Calu3 (cell line): ENCODE data around the gene TMEM273. TPM values are rescaled to one million over a fixed set of nuclear protein-coding genes. Genes with fewer than 3 reads are reported as not detected.

Source experiments
- BruUV-seq: library from RNA; stranded (reverse); fragments of 400-500 nt; replicated peaks from 2 replicates; lab custom pipeline; 2021; lab: Mats Ljungman, UMichigan
- CTCF ChIA-PET: fragments of 300-600 bp; sonication (Branson Sonifier 250); formaldehyde crosslinking; loops from one replicate; lab custom pipeline; 2022; ENCODE audit warnings: antibody characterized with exemption; lab: Charles Lee
- DNase-seq: peaks from one replicate; pipeline ENCODE4 v3.0.0; 2022
- H3K27ac Mint-ChIP-seq: one replicate; pipeline ENCODE4 v1.8.0; 2022; ENCODE audit warnings: mixed read lengths; ENCODE audit not compliant: unreplicated experiment
- H3K27me3 Mint-ChIP-seq: one replicate; pipeline ENCODE4 v1.8.0; 2022; ENCODE audit warnings: mixed read lengths; ENCODE audit not compliant: unreplicated experiment
- H3K36me3 Mint-ChIP-seq: one replicate; pipeline ENCODE4 v1.8.0; 2022; ENCODE audit warnings: mild to moderate bottlenecking, moderate library complexity, mixed read lengths; ENCODE audit not compliant: insufficient read depth, unreplicated experiment
- H3K4me1 Mint-ChIP-seq: one replicate; pipeline ENCODE4 v1.8.0; 2022; ENCODE audit warnings: mild to moderate bottlenecking, low read depth, mixed read lengths; ENCODE audit not compliant: unreplicated experiment
- H3K4me3 Mint-ChIP-seq: one replicate; pipeline ENCODE4 v1.8.0; 2022; ENCODE audit warnings: mild to moderate bottlenecking, low read depth, moderate library complexity, mixed read lengths; ENCODE audit not compliant: unreplicated experiment
- H3K9me3 Mint-ChIP-seq: one replicate; pipeline ENCODE4 v1.8.0; 2022; ENCODE audit warnings: low read depth, mixed read lengths; ENCODE audit not compliant: unreplicated experiment
- CTCF ChIP-seq: fragments of 200-600 bp; IDR thresholded peaks from one replicate; pipeline ENCODE4 v1.8.0; 2022; ENCODE audit warnings: antibody characterized with exemption; ENCODE audit not compliant: unreplicated experiment
- intact Hi-C: fragments of 100-400 bp; cut with micrococcal nuclease; formaldehyde crosslinking; loops from one replicate; pipeline ENCODE4 v1.10.0; 2022; ENCODE audit not compliant: unreplicated experiment
- total RNA-seq: library from RNA; stranded (reverse); gene quantifications from 2 replicates; pipeline ENCODE4 v1.2.3, GENCODE V29; 2022

The TMEM273 gene
- total RNA-seq, 1 experiment from 2014 or later = not detected

- CTCF ChIA-PET = no interaction called here
- H3K4me3 Mint-ChIP-seq = no peak overlapping the region
- no peak overlapping the region for H3K27ac Mint-ChIP-seq
- no peaks in the 10 kb centered on the region for H3K36me3 Mint-ChIP-seq
- no peaks in the 10 kb centered on the region for H3K4me1 Mint-ChIP-seq
- intact Hi-C loops = no loop called here
- H3K9me3 Mint-ChIP-seq = no peaks in the 10 kb centered on the region
- no peak for DNase-seq
- no TSS peak for BruUV-seq
- peaks cover 35% of the 10 kb centered on the region for H3K27me3 Mint-ChIP-seq
- TF ChIP-seq CTCF = no peak
These were observed 3.2 kb upstream of the TMEM273 start for GRCh38 chr10:49191349-49191748.

GRCh38 chr10:49189422-49189821 is 1.2 kb upstream of the TMEM273 start:
- Mint-ChIP-seq H3K9me3 (no peaks in the 10 kb centered on the region), H3K4me1 (no peaks in the 10 kb centered on the region), H3K27ac (no peak overlapping the region), H3K27me3 (peaks cover 37% of the 10 kb centered on the region), H3K36me3 (no peaks in the 10 kb centered on the region), H3K4me3 (no peak overlapping the region)
- intact Hi-C loops = no loop called here
- CTCF ChIA-PET = no interaction called here
- no TSS peak for BruUV-seq
- TF ChIP-seq CTCF = no peak
- DNase-seq = no peak

- Mint-ChIP-seq H3K36me3 (no peaks in the 10 kb centered on the region), H3K9me3 (no peaks in the 10 kb centered on the region), H3K27ac (no peak overlapping the region), H3K4me3 (no peak overlapping the region), H3K4me1 (no peaks in the 10 kb centered on the region), H3K27me3 (peaks cover 47% of the 10 kb centered on the region)
- no TSS peak for BruUV-seq
- DNase-seq = no peak
- intact Hi-C loops = no loop called here
- CTCF ChIA-PET = no interaction called here
- no peak for TF ChIP-seq CTCF
These were observed 1.1 kb downstream of the TMEM273 start for GRCh38 chr10:49187044-49187484.

GRCh38 chr10:49186613-49187012 is 1.6 kb downstream of the TMEM273 start:
- no peaks in the 10 kb centered on the region for H3K4me1 Mint-ChIP-seq
- TF ChIP-seq CTCF = no peak
- no peak overlapping the region for H3K27ac Mint-ChIP-seq
- no peak overlapping the region for H3K4me3 Mint-ChIP-seq
- peaks cover 51% of the 10 kb centered on the region for H3K27me3 Mint-ChIP-seq
- intact Hi-C loops = no loop called here
- no peaks in the 10 kb centered on the region for H3K9me3 Mint-ChIP-seq
- no peak for DNase-seq
- CTCF ChIA-PET = no interaction called here
- H3K36me3 Mint-ChIP-seq = no peaks in the 10 kb centered on the region
- no TSS peak for BruUV-seq
